ENCODE data around the gene LILRA5.
"Not testable (repeated sequence)": the region's sequence is repeated elsewhere in the genome, so short reads cannot be mapped to it uniquely, and the experiment has no call there.

The LILRA5 gene

DNA sequence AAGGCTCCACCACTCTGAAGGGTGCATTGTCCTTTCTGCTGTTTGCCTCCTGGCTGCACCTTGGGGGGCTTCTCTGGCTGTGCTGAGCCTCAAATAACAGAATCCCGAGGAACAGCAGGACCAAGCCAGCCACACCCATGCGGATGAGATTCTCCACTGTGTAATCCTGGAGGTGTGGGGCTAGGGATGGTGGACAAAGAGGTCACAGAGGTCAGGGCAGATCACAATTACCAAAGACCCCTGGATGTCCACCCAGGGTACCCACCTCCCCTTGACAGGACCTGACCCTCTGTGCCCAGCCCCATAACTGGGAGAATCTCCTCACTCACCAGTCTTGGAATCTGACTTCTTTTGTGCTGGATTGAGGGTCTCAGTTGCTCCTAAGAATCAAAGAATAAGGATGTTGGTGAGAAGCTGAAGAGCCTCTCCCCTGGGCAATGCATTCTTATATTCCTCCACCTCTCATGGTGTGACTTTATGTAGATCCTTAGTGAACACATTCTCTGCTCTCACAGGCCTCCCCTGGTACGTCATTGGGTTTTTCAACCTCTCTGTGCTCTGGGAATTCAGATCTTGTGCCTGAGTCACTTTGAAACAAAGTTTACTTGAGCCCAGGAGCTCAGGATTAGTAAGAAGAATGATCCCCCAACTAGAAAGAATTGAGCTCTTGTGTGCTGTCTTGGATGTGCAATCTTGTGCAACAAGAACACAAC, 20.8 kb upstream of the LILRA5 start:
- DNase-seq: no peak

DNA sequence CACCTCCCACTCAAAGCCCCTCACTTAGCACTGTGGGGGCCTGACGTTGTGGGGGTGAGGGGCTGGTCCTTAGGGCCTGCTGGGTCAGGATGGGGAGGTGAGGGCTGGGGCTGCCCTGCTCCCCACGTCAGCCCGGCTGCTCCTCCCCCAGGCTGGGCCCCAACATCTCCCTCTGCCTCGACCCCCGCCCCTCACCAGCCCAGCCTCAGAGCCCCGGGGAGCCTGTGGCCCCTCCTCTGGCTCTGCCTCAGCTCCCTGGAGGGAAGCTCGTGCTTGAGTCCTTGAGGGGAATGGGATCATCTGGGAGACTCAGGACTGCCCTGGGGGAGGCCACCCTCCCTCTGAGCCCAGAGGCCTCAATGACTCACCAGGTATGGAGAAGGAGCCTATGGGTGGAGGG, 19.2 kb upstream of the LILRA5 start:
- no peak for DNase-seq

DNA sequence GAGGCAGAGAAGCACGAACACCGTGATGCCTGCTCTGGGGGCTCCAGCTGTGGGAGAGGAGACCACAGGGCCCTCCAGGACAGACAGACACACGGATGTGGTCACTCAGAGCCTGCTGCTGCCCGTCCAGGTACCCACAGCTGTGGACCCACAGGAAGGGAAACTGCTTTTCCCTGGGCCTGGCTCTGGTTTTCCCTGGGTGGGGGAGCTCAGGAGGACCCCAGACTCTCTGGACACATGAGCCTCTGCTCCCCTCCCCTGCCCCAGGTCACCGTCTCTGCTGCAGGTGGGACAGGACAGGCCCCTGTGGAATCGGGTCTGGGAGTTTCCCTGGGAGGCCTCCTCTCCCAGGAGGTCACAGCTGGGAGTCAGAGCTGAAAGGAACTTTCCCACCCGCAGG, 18.7 kb upstream of the LILRA5 start:
- no peak for DNase-seq

DNA sequence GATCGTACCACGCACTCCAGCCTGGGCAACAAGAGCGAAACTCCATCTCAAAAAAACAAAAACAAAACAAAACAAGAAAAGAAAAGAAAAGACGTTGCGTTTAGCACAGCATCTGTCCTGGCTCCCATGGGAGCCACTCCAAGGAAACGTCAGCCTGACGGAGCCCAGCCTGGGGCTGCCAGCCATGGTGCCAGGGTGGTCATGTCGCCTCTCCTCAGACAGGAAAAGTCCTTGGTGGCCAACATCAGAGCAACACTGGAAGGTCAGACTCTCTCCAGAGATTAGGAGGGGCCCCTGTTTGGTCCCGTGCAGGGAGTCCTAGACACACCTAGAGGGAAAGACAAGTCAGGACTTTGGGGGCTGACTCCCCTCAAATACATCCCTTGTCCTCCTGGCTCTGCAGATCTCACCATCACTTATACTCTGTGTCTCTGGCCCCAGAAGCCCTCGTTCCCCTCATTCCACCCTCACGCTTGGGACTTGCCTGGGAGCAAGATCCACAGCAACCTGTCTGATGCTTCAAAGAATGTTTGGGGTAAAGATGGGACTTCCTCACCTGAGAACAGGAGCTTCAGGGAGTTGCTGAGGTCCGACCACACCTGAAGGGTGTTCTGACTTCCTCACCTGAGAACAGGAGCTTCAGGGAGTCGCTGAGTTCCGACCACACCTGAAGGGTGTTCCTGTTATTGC, 16.7 kb upstream of the LILRA5 start:
- no peak for DNase-seq

DNA sequence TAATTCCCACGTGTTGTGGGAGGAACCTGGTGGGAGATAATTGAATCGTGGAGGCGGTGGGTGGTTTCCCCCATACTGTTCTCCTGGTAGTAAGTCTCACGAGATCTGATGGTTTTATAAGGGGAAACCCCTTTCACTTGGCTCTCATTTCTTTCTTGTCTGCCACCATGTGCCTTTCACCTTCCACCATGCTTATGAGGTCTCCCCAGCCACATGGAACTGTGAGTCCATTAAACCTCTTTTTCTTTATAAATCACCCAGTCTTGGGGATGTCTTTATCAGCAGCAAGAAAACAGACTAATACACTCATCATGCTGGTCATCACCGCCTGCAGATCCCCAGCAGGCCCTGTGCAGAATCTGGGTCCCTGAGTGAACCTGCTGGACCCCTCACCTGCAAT, 15.8 kb upstream of the LILRA5 start:
- not testable (repeated sequence) for DNase-seq

DNA sequence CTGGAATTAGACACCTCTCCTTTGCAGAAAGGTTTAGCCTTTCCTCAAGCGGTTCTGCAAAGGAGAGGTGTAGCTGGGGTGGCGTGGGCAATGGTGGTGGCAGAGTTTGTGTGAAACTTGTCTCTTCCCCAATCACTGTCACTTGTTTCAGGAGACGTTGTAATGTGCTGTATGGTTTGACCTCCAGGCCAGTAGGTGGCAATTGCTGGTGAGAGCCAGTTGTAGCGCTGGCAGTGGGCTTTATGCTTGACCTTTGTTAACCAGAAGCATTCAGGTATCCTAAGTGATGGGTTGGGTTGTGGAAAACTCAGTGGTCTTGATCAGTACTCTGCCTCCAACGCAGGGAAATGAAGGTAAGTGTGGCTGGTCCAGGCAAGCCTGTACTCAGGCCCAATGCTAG, 12.7 kb upstream of the LILRA5 start:
- DNase-seq: no peak

DNA sequence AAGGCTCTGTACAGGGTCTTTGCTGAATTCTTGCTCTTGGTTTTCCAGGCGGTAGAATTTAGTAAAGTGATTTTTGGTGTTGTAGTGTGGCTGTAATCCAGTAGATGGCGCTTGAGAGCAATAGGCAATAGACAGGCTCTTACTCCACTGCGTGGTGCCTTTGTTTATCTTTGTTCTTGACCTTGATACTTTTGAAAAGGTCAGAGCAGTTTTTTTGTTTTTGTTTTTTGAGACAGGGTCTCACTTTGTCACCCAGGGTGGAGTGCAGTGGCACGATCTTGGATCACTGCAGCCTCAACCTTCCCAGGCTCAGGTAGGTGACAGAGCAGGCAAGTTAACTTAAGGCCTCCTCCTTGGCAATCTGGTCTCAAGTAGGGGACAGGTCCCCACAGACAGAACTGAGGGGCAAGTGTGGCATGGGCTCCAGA, 12.2 kb upstream of the LILRA5 start:
- DNase-seq: no peak

DNA sequence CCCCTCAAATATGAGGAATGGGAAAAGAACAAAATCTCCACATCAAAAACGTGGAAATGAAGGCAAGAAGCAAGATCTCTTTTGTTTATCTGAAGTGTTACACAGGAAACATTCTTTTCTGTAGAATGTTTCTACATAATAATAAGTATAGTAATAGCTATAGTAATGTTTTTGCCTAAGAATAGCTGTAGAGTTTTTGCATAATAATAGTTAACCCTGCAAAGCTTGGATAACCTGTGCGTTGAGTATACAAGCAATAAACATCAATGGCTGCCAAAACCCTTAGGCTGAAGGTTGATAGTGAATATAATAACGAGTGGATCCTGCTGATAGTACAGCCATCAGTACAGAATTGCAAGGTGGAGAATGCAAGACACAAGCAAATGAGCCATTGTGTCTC, 11.1 kb upstream of the LILRA5 start:
- DNase-seq: no peak

DNA sequence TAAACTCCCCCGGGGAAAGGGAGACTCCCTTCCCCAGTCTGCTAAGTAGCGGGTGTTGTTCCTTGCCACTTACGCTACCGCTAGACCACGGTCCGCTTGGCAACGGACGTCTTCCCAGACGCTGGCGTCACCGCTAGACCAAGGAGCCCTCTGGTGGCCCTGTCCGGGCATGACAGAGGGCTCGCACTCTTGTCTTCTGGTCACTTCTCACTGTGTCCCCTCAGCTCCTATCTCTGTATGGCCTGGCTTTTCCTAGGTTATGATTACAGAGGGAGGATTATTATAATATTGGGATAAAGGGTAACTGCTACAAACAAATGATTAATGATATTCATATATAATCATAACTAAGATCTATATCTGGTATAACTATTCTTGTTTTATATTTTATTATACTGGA, 10.0 kb upstream of the LILRA5 start:
- not testable (repeated sequence) for DNase-seq

DNA sequence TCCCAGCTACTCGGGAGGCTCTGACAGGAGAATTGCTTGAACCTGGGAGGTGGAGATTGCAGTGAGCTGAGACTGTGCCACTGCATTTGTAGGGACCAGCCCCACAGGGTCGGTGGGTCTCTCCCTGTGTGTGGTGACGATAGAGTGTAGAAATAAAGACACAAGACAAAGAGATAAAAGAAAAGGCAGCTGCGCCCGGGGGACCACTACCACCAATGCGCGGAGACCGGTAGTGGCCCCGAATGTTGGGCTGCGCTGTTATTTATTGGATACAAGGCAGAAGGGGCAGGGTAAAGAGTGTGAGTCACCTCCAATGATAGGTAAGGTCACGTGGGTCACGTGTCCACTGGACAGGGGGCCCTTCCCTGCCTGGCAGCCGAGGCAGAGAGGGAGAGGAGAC, 9.3 kb upstream of the LILRA5 start:
- DNase-seq: not testable (repeated sequence)

DNA sequence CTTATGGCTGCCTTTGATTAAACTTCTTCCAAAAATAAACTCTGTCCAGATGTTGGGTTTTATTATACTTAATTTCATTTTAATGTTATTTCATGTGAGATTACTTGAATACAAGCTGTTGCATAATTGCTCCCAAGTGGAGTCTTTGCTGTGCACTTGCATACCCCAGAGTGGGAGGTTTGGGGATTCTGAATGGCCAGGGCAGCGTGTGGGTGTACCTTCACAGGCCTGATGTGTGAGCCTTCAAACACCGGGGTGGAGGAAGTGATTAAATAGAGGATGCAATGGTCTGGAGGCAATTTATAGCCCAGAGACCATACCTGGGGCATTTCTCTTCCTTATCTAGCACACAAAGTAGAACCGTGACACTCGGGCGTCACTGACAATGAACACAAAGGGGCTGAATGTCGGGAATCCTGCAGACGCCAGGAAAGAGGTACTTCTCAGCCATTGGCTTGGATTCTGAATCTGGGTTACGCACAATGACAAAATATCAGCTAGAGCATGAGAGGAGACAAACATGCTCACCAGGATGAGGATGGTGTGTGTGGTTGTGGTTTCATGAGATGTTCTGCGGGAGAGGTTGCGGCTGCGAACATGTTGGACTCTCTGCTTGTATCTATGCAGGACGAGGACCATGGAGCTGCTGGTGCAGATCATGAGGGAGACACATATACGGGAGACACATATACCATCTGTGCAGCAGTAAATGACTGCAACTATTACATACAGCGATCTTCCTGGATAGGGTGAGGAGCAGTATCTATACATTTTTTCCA, 7.1 kb upstream of the LILRA5 start:
- no peak for DNase-seq

DNA sequence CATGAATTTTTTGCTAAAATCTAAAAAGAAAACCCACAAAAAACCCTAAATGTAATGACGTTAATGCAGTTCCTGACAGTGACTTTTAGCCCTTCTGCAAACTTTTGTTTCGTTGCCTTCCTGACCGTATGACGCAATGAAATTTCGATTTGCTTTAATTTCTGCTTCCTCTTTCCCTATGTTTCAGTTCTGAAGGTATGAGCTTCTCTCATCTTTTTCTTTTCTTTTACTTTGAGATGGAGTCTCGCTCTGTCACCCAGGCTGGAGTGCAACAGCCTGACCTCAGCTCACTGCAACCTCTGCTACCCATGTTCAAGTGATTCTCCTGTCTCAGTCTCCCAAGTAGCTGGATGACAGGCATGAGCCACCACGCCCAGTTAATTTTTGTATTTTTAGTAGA, 6.1 kb upstream of the LILRA5 start:
- no peak for DNase-seq

DNA sequence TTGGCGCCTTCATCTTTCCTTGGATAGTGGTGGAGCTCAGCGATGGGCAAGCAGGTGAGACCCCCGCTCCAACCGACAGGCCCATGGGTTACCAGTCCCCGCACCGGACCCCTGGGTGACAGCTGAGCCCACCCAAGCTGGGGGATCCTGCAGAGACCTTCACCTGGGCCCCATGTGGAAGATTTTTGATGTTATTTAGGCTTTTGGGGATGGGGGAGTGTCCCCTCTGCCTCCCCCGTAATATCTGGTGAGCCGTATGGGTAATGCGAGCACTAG, 4.9 kb upstream of the LILRA5 start:
- DNase-seq: no peak

DNA sequence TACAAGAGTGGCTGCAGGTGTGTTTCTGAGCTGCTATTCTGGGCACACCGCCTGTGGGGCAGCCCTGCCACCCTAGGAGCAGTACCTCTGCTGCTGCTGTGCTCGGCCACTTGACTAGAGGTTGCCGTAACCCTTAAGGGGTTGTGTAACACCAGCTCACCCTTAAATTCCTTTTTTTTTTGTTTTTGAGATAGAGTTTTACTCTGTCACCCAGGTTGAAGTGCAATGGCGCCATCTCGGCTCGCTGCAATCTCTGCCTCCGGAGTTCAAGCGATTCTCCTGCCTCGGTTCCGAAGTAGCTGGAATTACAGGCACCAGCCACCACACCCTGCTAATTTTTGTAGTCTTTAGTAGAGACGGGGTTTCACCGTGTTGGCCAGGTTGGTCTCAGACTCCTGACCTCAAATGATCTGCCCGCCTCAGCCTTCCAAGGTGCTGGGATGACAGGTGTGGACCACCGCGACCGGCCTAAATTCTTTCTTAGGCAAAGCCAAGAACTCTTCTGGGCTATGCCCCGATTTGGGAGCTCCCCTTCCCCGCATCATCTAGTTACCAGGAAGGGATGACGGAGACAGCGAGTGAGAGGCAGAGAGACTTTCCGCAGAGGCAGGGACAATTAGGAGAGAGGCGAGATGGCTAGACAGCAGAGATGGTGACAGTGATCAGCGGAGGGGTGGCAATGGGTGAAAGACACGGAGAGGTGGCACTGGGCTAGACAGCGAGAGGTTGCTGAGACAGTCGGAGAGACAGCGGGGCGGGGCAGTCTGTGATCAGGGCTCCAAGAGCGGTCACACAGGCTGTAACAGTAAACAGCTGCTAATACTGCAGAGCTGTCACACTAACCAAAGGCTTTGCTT, 4.4 kb upstream of the LILRA5 start:
- no peak for DNase-seq

DNA sequence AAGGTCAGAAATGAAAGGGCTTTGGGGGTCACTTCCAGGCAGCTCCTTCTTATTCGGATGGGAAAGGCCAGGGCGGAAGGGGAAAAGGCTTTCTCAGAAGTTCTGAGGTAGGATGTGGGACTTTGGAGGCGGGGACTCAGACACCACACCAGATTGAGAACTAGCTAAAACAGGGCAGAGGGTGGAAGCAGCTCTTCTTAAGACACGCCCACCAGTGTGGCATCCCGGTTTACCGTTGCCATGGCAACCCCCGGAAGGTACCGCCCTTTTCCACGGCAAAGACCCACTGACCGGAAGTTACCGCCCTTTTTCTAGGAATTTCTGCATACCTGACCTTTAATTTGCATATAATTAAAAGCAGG, 3.8 kb upstream of the LILRA5 start:
- DNase-seq: no peak

DNA sequence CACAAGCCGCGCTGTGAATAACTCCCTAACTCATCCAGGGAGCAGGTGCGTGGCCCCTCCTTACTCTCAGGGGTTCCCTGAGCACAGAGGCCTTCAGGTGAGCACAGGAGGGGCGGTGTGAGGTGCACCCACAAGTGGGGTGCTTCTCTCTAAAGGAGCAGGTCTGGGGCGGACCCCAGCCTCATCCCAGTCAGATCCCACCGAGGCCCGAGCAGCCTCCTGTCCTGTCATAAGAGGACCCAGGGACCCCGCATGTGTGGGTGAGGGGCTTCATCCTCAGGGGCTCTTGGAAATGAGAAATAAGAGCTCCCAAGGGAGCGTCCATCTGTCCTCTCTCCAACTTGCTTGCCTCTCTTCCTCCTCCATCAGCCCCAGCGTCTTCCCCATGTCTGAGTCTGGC, 3.0 kb upstream of the LILRA5 start:
- no peak for DNase-seq

DNA sequence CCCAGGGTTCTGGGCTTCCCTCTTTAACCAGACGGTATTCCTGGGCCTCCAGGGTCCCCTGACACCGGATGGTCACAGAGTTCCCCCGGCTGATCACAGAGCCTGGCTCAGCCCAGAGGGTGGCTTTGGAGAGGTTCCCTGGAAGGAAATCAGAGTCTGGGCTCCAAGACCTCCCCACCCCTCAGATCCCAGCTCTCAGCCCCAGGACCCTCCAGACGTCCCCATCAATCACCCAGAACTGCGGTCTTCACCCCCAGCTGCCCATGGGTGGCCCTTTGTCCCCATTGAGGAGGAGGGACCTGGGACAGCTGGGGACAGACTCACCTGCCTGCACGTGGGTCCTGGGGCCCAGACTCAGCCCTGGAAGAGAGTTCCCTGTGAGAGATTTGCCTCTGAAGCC, 955 bp downstream of the LILRA5 start:
- no peak for DNase-seq

DNA sequence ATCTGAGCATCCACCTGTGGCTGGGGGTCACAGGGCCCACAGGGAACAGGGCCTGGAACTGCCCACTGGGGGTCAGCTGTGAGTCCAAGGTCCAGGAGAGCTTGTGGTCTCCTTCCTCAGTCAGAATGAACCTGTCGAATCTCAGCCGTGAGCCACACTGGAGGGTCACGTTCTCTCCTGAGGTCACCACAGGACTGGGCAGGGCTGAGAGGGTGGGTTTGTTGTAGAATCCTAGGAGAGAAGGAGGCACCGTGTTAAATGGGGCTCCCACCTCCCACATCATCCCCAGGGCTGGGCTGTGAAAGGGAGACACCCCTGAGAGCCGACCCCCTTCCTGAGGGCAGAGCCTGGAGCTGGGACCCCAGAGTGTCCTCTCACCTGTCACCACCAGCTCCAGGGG, 1.5 kb downstream of the LILRA5 start:
- DNase-seq: no peak

DNA sequence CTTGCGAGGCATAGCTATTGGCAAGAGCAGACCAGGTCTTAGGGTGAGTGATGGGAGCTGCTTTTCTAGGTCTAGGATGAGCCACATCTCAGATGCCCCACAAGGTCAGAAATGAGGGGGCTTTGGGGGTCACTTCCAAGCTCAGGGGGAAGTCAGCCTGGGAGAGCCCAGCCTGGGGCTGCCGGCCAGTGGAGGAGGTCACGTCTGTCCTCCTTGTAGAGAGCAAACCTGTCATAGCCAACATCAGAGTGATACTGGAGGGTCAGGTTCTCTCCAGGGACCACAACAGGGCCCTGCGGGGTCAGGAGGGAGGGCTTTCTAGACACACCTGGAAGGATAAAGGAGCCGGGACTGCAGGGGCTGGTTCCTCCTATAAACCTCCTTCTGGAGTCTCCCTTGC, 2.4 kb downstream of the LILRA5 start:
- DNase-seq: no peak

DNA sequence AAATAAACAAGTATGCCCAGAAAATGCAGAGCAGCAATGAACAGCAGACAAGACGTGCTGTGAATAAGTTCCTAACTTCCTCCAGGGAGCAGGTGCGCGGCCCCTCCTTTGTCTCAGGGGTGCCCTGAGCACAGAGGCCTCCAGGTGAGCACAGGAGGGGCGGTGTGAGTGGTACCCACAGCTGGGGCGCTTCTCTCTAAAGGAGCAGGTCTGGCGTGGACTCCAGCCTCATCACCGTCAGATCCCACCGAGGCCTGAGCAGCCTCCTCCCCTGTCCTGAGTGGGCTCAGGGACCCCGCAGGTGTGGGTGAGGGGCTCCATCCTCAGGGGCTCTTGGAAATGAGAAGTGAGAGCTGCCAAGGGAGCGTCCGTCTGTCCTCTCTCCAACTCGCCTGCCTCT, 3.2 kb downstream of the LILRA5 start:
- no peak for DNase-seq

DNA sequence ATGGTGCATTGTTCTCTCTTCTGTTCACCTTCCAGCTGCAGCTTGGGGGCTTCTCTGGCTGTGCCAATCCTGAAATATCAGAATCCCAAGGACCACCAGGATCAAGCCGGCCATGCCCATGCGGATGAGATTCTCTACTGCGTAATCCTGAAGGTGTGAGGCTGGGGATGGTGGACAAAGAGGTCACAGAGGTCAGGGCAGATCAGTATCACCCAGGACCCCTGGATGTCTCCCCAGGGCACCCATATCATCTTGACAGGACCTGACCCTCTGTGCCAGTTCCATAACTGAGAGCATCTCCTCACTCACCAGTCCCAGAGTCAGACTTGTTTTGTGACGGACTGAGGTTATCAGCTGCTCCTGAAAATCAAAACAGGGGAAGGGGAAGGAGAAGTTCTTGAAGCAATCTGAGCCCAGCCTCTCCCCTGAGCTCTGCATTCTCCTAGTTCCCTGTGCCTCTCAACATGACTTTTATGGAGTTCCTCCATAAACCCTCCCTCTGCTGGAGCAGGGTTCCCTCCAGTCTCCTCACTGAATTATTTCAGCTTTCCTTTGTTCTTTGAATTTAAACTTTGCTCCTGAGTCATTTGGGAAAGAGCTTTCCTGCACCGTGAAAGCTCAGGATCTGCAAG, 5.5 kb downstream of the LILRA5 start:
- DNase-seq: no peak

DNA sequence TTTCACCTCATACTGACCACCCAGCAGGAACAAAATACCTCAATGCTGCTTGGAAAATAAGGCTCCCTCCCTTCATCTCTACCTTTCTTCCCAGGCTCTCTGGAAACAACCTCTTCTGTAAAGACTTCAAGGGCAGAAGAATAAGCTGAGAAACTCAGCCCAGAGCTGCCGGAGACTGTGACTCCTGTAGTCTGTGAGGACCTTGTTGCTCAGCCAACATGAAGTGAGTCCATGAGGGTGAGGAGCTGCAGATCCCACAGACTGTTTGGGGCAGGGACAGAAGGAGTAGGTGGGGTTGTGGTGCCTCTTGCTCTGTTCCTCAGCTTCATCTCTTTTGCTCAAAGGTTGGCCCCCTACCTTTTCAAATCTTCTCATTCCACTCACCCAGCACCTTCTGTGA, 7.8 kb downstream of the LILRA5 start:
- no peak for DNase-seq

DNA sequence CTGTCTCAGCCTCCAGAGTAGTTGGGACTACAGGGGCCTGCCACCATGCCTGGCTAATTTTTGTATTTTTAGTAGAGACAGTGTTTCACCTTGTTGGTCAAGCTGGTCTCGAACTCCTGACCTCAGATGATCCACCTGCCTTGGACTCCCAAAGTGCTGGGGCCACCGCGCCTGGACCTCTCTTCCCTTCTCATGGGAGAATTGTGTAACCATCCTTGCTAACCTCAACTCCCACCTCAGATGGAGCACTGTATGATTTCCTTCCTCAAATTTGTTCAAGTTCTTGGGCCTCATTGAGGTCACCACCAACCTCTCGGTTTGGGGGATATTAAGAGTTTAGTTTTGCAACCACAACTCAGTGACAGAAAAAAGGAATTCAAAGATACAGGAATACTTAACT, 10.7 kb downstream of the LILRA5 start:
- DNase-seq: no peak

All from left hindlimb (tissue), 1 donor.